OCI-LY7 (cell line): ENCODE results near the gene UCK1.

Source experiments
- CTCF ChIP-seq: fragments of 200-600 bp; sonication (generic); conservative IDR thresholded peaks from 2 replicates; pipeline ENCODE4 v1.5.1; 2014; ENCODE audit warnings: mild to moderate bottlenecking, antibody characterized with exemption, low read length, moderate library complexity, mixed read lengths
- EZH2phosphoT487 ChIP-seq: fragments of 200-600 bp; sonication (generic); IDR thresholded peaks from 2 replicates; pipeline ENCODE4 v1.6.1; 2018; ENCODE audit warnings: low read depth, borderline replicate concordance, mild to moderate bottlenecking, mixed run types, antibody characterized with exemption, low read length, moderate library complexity, mixed read lengths

- TF ChIP-seq CTCF = no peak
- no peak for TF ChIP-seq EZH2phosphoT487
These were observed 26.9 kb upstream of the UCK1 start for GRCh38 chr9:131557855-131558548.
